ENCODE measurements around the gene ANKRD35.
A peak's percentile ranks its signal among the peaks of the same experiment; 100 is the strongest.

ANKRD35 gene

GRCh38 chr1:145858901-145859490 is 26.7 kb downstream of the ANKRD35 start, which contains the start of gene PIAS3:
Gene PIAS3 (minus strand): TSS chr1:145859081. CDS start chr1:145858990, 91 bp downstream.
- Histone ChIP-seq H3K4me2 (ENCODE audit: low read depth, low read length, poor library complexity, severe bottlenecking) (peak within 1 kb of the TSS; percentile 61), H3K36me3 (ENCODE audit: low read length) (no peaks in the 10 kb centered on the region), H3K4me3 (ENCODE audit: insufficient read depth, low read length, poor library complexity, severe bottlenecking) (peak within 1 kb of the TSS; percentile 75), H3K9me3 (ENCODE audit: insufficient read depth, low read length) (no peaks in the 10 kb centered on the region), H2AFZ (ENCODE audit: low read depth, low read length, severe bottlenecking) (peak within 1 kb of the TSS; percentile 89), H3K27me3 (ENCODE audit: low read length) (no peaks in the 10 kb centered on the region), H3F3A (ENCODE audit: insufficient read depth) (0 out of 2 replicates have a peak, but pooled peaks cover 5% of the 10 kb centered on the region), H3K9me2 (replicated peaks; ENCODE audit: insufficient read depth, low read length) (no peaks in the 10 kb centered on the region), H3K9ac (ENCODE audit: low read length) (peak within 1 kb of the TSS; percentile 59), H3K27ac (ENCODE audit: low read depth, low read length) (peak within 1 kb of the TSS; percentile 41), H4K20me1 (ENCODE audit: low read depth, low read length) (no peaks in the 10 kb centered on the region), H3K79me2 (ENCODE audit: insufficient read depth, low read length) (no peaks in the 10 kb centered on the region)
- TF ChIP-seq CTCF (IDR thresholded peaks at IDR 0.05; ENCODE audit: insufficient read depth, low read length, poor library complexity, severe bottlenecking) (no peak), EZH2phosphoT487 (conservative IDR thresholded peaks at IDR 0.05; ENCODE audit: low read length) (no peak)

GRCh38 chr1:145858238-145858900 is 27.3 kb downstream of the ANKRD35 start:
- peak overlapping the region; percentile 75 for H3K4me3 ChIP-seq (ENCODE audit: insufficient read depth, low read length, poor library complexity, severe bottlenecking)
- H3K9me2 ChIP-seq (replicated peaks; ENCODE audit: insufficient read depth, low read length), result no peaks in the 10 kb centered on the region
- H3F3A ChIP-seq (ENCODE audit: insufficient read depth), result 0 out of 2 replicates have a peak, but pooled peaks cover 5% of the 10 kb centered on the region
- H2AFZ ChIP-seq (ENCODE audit: low read depth, low read length, severe bottlenecking), result peak overlapping the region; percentile 89
- TF ChIP-seq CTCF (IDR thresholded peaks at IDR 0.05; ENCODE audit: insufficient read depth, low read length, poor library complexity, severe bottlenecking) (no peak), EZH2phosphoT487 (conservative IDR thresholded peaks at IDR 0.05; ENCODE audit: low read length) (no peak)
- no peaks in the 10 kb centered on the region for H3K27me3 ChIP-seq (ENCODE audit: low read length)
- peak overlapping the region; percentile 41; the same call in 1 of the 2 replicates for H3K27ac ChIP-seq (ENCODE audit: low read depth, low read length)
- no peaks in the 10 kb centered on the region for H4K20me1 ChIP-seq (ENCODE audit: low read depth, low read length)
- H3K79me2 ChIP-seq (ENCODE audit: insufficient read depth, low read length), result no peaks in the 10 kb centered on the region
- peak overlapping the region; percentile 61 for H3K4me2 ChIP-seq (ENCODE audit: low read depth, low read length, poor library complexity, severe bottlenecking)
- peak overlapping the region; percentile 59 for H3K9ac ChIP-seq (ENCODE audit: low read length)
- no peaks in the 10 kb centered on the region for H3K36me3 ChIP-seq (ENCODE audit: low read length)
- H3K9me3 ChIP-seq (ENCODE audit: insufficient read depth, low read length), result no peaks in the 10 kb centered on the region

GRCh38 chr1:145857170-145857569 is 28.5 kb downstream of the ANKRD35 start:
- Histone ChIP-seq H3F3A (ENCODE audit: insufficient read depth) (0 out of 2 replicates have a peak, but pooled peaks cover 5% of the 10 kb centered on the region), H3K27me3 (ENCODE audit: low read length) (no peaks in the 10 kb centered on the region), H3K4me2 (ENCODE audit: low read depth, low read length, poor library complexity, severe bottlenecking) (no peak overlapping the region), H2AFZ (ENCODE audit: low read depth, low read length, severe bottlenecking) (no peak overlapping the region), H3K27ac (ENCODE audit: low read depth, low read length) (no peak overlapping the region), H3K9me2 (replicated peaks; ENCODE audit: insufficient read depth, low read length) (no peaks in the 10 kb centered on the region), H3K79me2 (ENCODE audit: insufficient read depth, low read length) (no peaks in the 10 kb centered on the region), H3K4me3 (ENCODE audit: insufficient read depth, low read length, poor library complexity, severe bottlenecking) (no peak overlapping the region), H3K9me3 (ENCODE audit: insufficient read depth, low read length) (no peaks in the 10 kb centered on the region), H3K9ac (ENCODE audit: low read length) (no peak overlapping the region), H3K36me3 (ENCODE audit: low read length) (no peaks in the 10 kb centered on the region), H4K20me1 (ENCODE audit: low read depth, low read length) (no peaks in the 10 kb centered on the region)
- TF ChIP-seq CTCF (IDR thresholded peaks at IDR 0.05; ENCODE audit: insufficient read depth, low read length, poor library complexity, severe bottlenecking) (no peak), EZH2phosphoT487 (conservative IDR thresholded peaks at IDR 0.05; ENCODE audit: low read length) (no peak)
